EL (cell line): ENCODE measurements around the gene CDH3.

Experiments
- DNase-seq: peaks from one replicate; pipeline ENCODE4 v3.0.0-alpha.2; 2016

Gene CDH3

DNA sequence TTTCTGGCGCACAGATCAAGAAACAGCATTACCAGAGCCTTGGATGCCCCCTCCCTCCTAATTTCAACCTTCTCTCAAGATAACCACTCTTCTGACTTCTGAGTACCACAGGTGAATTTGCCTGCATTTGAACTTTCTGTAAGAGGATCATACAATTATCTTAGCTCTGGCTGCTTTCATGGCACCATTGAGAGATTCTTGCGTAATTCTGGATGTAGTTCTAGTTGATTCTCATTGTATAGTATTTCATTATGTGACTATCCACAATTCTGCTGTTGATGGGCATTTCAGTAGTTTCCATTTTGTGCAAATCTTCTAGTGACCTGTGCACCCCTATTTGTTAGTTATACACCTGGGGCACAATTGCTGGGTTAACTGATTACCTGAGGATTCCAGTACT lies 7.5 kb downstream of the CDH3 start:
- no peak for DNase-seq

- DNase-seq = no peak
These were observed 10.7 kb downstream of the CDH3 start for GRCh38 chr16:68655806-68656205.

- DNase-seq = no peak
These were observed 11.6 kb downstream of the CDH3 start for GRCh38 chr16:68656751-68657150.

DNA sequence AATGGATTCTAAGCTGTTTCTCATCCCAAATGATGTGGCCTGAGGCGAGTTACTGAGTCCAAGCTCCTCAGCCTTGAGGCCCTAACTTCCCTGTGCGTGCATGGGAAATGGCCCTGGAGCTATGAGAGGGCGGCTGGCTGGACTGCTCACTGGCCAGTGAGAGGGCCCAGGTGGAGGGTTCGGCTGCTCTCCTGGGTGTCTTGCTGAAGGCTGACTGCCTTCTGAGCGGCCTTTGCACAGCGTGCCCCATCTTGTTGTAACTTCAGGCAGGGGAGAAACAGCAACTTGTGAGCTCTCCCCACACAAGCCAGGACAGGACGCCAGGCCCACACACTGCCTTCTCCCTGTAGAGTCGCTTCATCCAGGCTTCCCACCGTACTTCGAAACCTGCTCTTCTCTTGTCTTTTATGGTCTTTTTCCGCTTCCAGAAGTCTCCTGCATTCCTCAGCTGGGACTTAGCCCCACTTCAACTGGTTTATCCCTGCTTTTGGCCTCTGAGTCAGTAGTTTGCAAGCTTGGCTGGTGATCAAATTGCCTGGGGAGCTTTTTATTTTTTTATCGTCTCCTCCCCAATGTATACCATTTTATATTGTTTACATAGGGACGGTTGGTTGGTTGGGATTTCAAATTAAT lies 13.3 kb downstream of the CDH3 start:
- DNase-seq = peak; percentile 97

DNA sequence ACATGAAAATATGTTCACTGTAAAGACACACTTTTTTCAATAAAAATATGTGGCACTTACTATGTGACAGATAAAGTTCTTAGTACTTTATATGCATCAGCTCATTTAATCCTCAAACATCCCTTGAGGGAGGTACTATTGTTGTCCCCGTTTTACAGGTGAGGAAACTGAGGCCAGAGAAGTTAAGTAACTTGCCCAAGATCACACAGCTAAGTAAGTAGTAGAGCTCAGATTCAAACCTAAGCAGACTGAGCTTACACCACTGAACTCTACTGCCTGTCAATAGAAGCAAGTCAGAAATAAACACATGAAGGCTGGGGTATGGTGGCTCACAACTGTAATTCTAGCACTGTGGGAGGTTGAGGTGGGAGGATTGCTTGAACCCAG lies 13.9 kb downstream of the CDH3 start:
- DNase-seq = no peak

DNA sequence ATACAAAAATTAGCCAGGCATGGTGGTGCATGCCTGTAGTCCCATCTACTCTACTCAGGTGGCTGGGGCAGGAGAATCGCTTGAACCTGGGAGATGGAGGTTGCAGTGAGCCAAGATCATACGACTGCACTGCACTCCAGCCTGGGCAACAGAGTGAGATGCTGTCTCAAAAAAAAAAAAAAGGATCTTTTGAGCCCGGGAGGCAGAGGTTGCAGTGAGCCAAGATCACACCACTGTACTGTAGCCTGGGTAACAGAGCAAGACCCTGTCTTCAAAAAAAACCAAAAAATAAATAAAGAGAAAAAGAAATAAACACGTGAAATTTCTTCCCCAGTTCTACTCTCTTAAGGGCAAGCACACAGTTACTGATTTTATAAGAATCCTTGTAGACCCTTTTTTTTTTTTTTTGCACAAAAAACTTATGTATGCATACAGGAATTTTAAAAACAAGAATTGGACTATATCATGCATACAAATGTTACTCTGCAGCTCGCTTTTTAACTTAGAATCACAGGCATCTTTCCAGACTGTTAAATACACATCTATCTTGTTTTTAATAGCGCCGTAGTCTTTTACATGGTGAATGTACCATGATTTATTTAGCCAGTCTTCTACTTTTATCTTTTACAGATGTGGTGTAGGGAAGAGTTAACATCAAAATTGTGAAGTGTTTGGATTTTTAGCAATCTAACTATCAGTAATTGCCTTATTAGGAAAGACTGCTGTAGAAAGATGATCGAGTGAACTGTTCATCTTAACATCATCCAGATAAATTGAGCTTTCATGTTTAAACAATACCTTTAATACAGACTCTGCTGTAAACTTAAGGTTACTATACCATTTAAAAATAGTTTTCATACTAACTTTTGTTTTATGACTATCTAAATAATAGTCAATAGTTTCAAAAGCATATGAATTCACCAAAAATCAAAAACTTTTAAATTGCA lies 14.6 kb downstream of the CDH3 start:
- no peak for DNase-seq

DNA sequence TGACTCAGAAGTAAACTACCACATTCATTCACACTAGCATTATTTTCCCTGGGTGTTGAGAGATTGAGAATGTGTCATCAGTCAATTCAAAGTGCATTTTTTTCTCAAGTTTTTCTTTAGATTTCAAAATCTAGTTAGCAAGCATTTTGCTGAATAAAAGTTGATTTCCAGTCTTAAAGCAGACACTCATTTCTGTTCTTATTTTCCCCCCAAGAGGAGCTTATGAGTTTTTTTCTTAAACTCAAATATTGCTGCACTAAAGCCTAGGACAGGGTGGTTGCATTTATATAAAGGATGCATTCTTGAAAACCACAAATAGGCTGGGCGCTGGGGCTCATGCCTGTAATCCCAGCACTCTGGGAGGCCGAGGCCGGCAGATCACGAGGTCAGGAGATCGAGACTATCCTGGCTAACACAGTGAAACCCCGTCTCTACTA lies 15.3 kb downstream of the CDH3 start:
- peak; percentile 66 for DNase-seq

- DNase-seq = no peak
These were observed 16.9 kb downstream of the CDH3 start for GRCh38 chr16:68662035-68662434.

DNA sequence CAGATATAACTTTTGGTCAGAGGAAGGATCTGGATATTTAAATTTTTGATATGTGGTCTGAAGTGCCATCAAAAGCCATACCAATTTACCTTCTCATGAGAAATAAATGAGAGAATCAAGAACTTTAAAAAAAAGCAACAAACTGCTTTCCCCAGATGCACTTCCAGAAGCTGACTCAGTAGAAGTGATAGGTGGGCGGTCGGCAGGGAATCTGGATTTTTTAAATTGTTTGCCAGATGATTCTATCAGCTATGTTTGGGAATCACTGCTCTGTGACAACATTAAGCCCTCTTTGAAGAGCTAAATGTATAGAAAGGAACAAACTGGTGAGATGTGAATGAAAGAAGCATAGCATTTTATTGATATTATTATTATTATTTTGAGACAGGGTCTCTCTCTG lies 19.2 kb downstream of the CDH3 start:
- peak; percentile 34 for DNase-seq

- no peak for DNase-seq
These were observed 20.4 kb downstream of the CDH3 start for GRCh38 chr16:68665501-68665900.

DNA sequence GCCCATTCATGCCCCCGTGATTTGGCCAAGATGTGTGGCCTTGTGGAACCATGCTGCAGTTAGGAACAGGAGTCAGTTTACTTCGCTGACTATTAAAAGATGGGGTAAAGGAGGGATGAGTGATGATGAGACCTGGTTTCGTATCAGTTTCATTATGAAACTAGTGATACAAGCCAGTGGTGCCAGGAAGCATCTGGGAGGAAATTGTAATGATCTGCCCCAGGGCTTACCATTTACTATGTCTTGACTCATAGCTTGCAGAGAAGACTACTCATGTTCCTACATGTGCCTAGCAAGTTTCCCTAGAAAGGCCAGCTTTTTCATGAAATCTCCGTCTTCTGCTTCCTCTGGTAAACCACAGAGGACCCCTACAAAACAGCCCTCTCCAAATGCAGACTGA lies 23.2 kb downstream of the CDH3 start:
- DNase-seq = peak; percentile 87

DNA sequence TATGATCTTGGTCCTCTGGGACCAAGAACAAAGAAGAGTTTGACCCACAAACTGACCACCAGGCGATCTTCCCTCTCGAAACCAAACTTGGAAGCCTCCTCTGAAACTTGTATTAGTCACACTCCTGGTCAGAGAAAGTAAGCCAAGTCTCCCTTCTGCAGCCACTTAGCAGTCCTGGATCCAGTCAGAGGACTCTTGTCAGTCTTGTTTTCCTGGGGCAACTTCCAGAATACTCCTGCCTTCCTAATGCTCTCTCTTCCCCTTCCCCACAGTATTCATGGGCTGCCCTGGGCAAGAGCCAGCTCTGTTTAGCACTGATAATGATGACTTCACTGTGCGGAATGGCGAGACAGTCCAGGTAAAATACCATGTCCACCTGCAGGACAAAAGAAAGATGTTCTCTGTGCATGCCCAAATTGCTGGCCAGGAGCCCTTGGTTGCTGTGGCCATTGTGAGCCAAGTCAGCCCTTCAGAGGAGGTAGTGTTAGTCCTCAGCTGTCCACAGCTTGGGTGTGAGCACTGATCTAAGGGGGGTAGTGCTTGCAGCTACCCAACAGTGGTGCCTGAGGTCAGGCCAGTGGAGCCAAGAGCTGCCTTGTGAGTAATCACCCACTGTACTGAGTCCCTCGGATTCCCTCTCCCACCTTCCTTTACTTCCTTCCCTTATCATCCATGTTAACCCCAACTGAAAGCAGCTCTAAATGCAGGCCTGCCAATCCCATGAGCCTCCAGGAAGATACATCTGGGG lies 31.2 kb downstream of the CDH3 start:
- DNase-seq = no peak

GRCh38 chr16:68681038-68681437 lies 35.9 kb downstream of the CDH3 start:
- DNase-seq = no peak

DNA sequence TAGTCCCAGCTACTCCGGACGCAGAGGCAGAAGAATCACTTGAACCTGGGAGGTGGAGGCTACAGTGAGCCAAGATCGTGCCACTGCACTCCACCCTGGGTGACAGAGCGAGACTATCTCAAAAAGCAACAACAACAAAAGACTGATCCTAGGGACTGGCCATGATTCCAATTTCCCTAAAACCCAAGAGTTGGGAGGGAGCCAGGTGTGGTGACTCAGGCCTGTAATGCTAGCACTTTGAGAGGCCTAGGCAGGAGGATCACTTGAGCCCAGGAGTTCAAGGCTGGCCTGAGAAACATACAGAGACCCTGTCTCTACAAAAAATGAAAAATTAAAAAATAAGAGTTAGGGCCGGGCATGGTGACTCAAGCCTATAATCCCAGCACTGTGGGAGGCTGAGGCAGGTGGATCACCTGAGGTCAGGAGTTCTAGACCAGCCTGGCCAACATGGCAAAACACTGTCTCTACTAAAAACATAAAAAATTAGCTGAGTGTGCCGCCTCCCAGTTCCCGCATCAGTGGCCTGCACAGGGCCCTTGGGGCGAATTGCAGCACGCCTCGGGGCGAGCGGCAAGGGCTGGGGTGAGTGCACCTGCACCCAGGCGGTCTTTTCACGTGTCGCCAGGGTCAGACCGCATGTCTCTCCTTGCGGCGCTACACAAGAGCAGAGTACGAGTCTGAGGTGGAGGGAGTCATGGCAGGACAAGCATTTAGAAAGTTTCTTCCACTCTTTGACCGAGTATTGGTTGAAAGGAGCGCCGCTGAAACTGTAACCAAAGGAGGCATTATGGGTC lies 40.8 kb downstream of the CDH3 start:
- DNase-seq = no peak

GRCh38 chr16:68686905-68687304 lies 41.8 kb downstream of the CDH3 start:
- DNase-seq = no peak

GRCh38 chr16:68689921-68690320 lies 44.8 kb downstream of the CDH3 start:
- no peak for DNase-seq

DNA sequence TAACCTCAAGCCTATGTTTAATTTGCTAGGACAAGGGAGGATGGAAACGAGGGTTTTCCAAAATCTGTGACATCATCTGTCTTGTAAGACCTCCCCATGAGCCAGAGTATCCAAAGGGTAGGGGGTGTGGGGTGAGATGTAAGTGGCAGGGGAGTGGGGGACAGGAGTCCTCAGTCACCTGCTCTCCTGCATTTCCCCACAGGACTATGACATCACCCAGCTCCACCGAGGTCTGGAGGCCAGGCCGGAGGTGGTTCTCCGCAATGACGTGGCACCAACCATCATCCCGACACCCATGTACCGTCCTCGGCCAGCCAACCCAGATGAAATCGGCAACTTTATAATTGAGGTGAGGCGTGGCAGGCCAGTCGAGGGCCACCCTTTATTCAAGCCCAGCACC lies 50.5 kb downstream of the CDH3 start:
- DNase-seq = no peak

- DNase-seq = no peak
These were observed 51.4 kb downstream of the CDH3 start for GRCh38 chr16:68696514-68696913.

DNA sequence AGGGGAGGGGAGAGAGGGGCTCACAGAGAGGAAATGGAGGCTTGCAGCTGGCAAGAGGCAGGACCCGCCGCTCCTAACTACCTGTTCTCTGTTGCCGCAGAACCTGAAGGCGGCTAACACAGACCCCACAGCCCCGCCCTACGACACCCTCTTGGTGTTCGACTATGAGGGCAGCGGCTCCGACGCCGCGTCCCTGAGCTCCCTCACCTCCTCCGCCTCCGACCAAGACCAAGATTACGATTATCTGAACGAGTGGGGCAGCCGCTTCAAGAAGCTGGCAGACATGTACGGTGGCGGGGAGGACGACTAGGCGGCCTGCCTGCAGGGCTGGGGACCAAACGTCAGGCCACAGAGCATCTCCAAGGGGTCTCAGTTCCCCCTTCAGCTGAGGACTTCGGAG lies 53.0 kb downstream of the CDH3 start:
- no peak for DNase-seq

DNA sequence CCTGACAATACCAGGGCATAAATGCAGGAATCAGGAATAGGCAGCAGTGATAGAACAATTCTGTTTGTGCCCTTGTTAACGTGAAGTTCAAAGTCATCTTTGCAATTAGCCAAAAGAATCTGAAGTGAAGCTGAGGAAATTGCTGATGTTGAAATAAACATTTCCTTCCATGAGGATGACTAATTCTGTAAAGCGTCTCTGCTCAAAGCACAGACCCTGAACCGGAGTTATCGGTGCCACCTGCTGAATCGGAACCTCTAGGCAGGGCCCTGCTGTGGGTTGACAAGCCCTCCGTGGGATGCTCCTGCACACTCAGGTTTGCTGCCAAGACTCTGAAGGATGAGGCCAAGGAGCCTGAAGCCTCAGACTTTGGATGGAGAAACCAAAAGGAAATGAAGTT lies 55.0 kb downstream of the CDH3 start:
- peak; percentile 33 for DNase-seq

- DNase-seq = no peak
These were observed 55.7 kb downstream of the CDH3 start for GRCh38 chr16:68700831-68701230.

GRCh38 chr16:68704232-68704867 lies 59.2 kb downstream of the CDH3 start:
- DNase-seq = peak; percentile 72
